HL-60 (cell line): ENCODE measurements around the gene SMURF1.

Source experiments
- CTCF ChIP-seq: IDR thresholded peaks from one replicate; pipeline ENCODE4 v1.5.1; 2011; ENCODE audit warnings: low read length, control low read depth, inconsistent platforms; ENCODE audit not compliant: insufficient read depth
- POLR2AphosphoS5 ChIP-seq: IDR thresholded peaks from 2 replicates; pipeline ENCODE4 v1.6.1; 2012; ENCODE audit warnings: low read depth
- REST ChIP-seq: IDR thresholded peaks from 2 replicates; pipeline ENCODE4 v1.6.1; 2012; ENCODE audit warnings: low read depth; ENCODE audit not compliant: insufficient replicate concordance

- TF ChIP-seq POLR2AphosphoS5 (no peak), CTCF (no peak), REST (no peak)
Measured at GRCh38 chr7:99132595-99133321, 11.2 kb downstream of the SMURF1 start.
